ENCODE data around the gene SLC17A2.

SLC17A2 gene

GRCh38 chr6:25898289-25898977 is 32.1 kb downstream of the SLC17A2 start:
- Histone ChIP-seq H3K36me3 (replicated peaks) (no peaks in the 10 kb centered on the region), H3K4me3 (no peak overlapping the region), H3K9me3 (no peaks in the 10 kb centered on the region), H3K27me3 (ENCODE audit: low read depth) (no peaks in the 10 kb centered on the region), H3K4me1 (0 out of 2 replicates have a peak, but pooled peaks cover 4% of the 10 kb centered on the region)
- in situ Hi-C loops (cut with MboI; ENCODE audit: low sequenced_read_pairs) = no loop called here
- no peak for DNase-seq (ENCODE audit: low spot score in 2 of 2)

DNA sequence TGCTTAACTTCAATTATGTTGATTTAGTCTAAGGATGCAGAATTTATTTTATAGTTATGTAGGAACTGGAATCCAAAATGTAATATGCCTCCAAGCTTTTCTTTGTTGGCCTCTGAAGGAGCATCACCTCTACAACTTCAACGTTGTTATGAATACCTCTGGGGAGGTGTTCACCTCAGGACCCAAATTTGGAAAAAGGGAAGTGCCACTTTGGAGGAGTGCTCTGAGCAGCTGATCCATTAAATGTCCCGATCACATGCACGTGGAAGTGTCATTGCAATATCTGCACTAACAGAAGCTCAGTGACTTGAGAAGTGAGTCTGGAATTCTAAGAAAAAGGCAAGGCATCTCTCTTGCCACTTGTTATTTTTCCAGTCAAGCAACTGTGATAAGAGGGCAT is 34.2 kb downstream of the SLC17A2 start:
- Histone ChIP-seq H3K36me3 (replicated peaks) (no peaks in the 10 kb centered on the region), H3K4me1 (0 out of 2 replicates have a peak, but pooled peaks cover 4% of the 10 kb centered on the region), H3K9me3 (no peaks in the 10 kb centered on the region), H3K4me3 (no peak overlapping the region), H3K27me3 (ENCODE audit: low read depth) (no peaks in the 10 kb centered on the region)
- no peak for DNase-seq (ENCODE audit: low spot score in 2 of 2)
- in situ Hi-C loops (cut with MboI; ENCODE audit: low sequenced_read_pairs) = no loop called here

DNA sequence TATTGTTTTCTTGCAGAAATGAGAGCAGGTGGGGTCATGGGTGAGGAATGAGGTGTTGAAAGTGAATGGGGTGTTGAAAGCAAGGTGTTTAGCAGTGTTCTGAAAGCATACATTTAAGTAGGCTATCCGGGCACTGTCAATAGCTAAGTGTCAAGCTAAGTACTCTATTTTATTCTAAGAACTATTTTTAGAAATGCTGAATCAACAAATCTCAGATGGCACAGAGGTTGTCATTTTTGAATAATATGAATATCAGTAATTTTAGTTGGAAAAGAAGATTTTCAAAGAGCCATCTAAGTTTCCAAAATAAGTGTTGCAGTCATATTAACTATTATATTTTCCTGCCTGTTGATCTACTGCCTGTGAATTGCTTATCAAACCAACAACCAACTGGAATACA is 34.7 kb downstream of the SLC17A2 start:
- Histone ChIP-seq H3K36me3 (replicated peaks) (no peaks in the 10 kb centered on the region), H3K4me3 (no peak overlapping the region), H3K4me1 (0 out of 2 replicates have a peak, but pooled peaks cover 4% of the 10 kb centered on the region), H3K9me3 (no peaks in the 10 kb centered on the region), H3K27me3 (ENCODE audit: low read depth) (no peaks in the 10 kb centered on the region)
- no peak for DNase-seq (ENCODE audit: low spot score in 2 of 2)
- in situ Hi-C loops (cut with MboI; ENCODE audit: low sequenced_read_pairs) = no loop called here

- in situ Hi-C loops (cut with MboI; ENCODE audit: low sequenced_read_pairs) = no loop called here
- H3K4me1 ChIP-seq = no peaks in the 10 kb centered on the region
- no peaks in the 10 kb centered on the region for H3K36me3 ChIP-seq (replicated peaks)
- no peak for DNase-seq (ENCODE audit: low spot score in 2 of 2)
- H3K27me3 ChIP-seq (ENCODE audit: low read depth) = no peaks in the 10 kb centered on the region
- H3K9me3 ChIP-seq = no peaks in the 10 kb centered on the region
- H3K4me3 ChIP-seq = no peak overlapping the region
Observed at GRCh38 chr6:25893778-25894177, 36.7 kb downstream of the SLC17A2 start.

GRCh38 chr6:25892877-25893276 is 37.6 kb downstream of the SLC17A2 start:
- Histone ChIP-seq H3K27me3 (ENCODE audit: low read depth) (no peaks in the 10 kb centered on the region), H3K4me3 (no peak overlapping the region), H3K4me1 (no peaks in the 10 kb centered on the region), H3K36me3 (replicated peaks) (no peaks in the 10 kb centered on the region), H3K9me3 (no peaks in the 10 kb centered on the region)
- no peak for DNase-seq (ENCODE audit: low spot score in 2 of 2)
- in situ Hi-C loops (cut with MboI; ENCODE audit: low sequenced_read_pairs) = no loop called here

- H3K9me3 ChIP-seq = no peaks in the 10 kb centered on the region
- H3K27me3 ChIP-seq (ENCODE audit: low read depth) = no peaks in the 10 kb centered on the region
- peak; percentile 53 to 65 for DNase-seq (ENCODE audit: low spot score in 2 of 2)
- H3K4me3 ChIP-seq = no peak overlapping the region
- in situ Hi-C loops (cut with MboI; ENCODE audit: low sequenced_read_pairs) = no loop called here
- H3K4me1 ChIP-seq = no peaks in the 10 kb centered on the region
- H3K36me3 ChIP-seq (replicated peaks) = no peaks in the 10 kb centered on the region
Observed at GRCh38 chr6:25889877-25890853, 40.3 kb downstream of the SLC17A2 start.

GRCh38 chr6:25888626-25889025 is 41.9 kb downstream of the SLC17A2 start:
- no peaks in the 10 kb centered on the region; the same call in 1 of the 2 replicates for H3K9me3 ChIP-seq
- in situ Hi-C loops (cut with MboI; ENCODE audit: low sequenced_read_pairs) = no loop called here
- DNase-seq (ENCODE audit: low spot score in 2 of 2) = no peak
- H3K4me1 ChIP-seq = no peaks in the 10 kb centered on the region
- H3K27me3 ChIP-seq (ENCODE audit: low read depth) = no peaks in the 10 kb centered on the region
- H3K36me3 ChIP-seq (replicated peaks) = no peaks in the 10 kb centered on the region
- no peak overlapping the region for H3K4me3 ChIP-seq

- Histone ChIP-seq H3K4me3 (no peak overlapping the region), H3K9me3 (no peaks in the 10 kb centered on the region; the same call in 1 of the 2 replicates), H3K4me1 (no peaks in the 10 kb centered on the region), H3K27me3 (ENCODE audit: low read depth) (no peaks in the 10 kb centered on the region), H3K36me3 (replicated peaks) (no peaks in the 10 kb centered on the region)
- no peak for DNase-seq (ENCODE audit: low spot score in 2 of 2)
- in situ Hi-C loops (cut with MboI; ENCODE audit: low sequenced_read_pairs) = no loop called here
Observed at GRCh38 chr6:25886066-25886465, 44.4 kb downstream of the SLC17A2 start.

DNA sequence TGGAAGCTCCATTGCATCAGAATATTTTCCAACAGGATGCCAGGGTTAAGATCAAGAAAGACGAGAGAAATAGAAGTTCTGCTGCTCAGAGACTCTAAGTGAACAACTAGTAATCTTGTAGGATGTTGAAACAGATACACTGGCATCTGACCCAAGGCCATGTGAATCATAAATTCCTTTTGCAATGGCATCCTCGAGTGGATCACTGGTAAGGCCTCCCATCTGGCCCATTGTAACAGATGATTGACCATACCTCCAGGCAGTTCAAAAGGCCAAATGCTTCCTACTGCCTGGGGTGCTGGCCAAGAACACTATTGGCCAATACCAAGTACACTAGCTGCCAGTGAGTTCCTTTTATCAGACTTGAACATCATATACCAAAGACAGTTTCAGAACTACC is 46.5 kb downstream of the SLC17A2 start:
- Histone ChIP-seq H3K4me3 (no peak overlapping the region), H3K9me3 (no peaks in the 10 kb centered on the region; the same call in 1 of the 2 replicates), H3K4me1 (no peaks in the 10 kb centered on the region), H3K27me3 (ENCODE audit: low read depth) (no peaks in the 10 kb centered on the region), H3K36me3 (replicated peaks) (no peaks in the 10 kb centered on the region)
- in situ Hi-C loops (cut with MboI; ENCODE audit: low sequenced_read_pairs) = no loop called here
- no peak for DNase-seq (ENCODE audit: low spot score in 2 of 2)

GRCh38 chr6:25883536-25883935 is 47.0 kb downstream of the SLC17A2 start:
- Histone ChIP-seq H3K9me3 (no peaks in the 10 kb centered on the region; the same call in 1 of the 2 replicates), H3K36me3 (replicated peaks) (no peaks in the 10 kb centered on the region), H3K27me3 (ENCODE audit: low read depth) (no peaks in the 10 kb centered on the region), H3K4me1 (no peaks in the 10 kb centered on the region), H3K4me3 (no peak overlapping the region)
- in situ Hi-C loops (cut with MboI; ENCODE audit: low sequenced_read_pairs) = no loop called here
- no peak for DNase-seq (ENCODE audit: low spot score in 2 of 2)

- no peaks in the 10 kb centered on the region for H3K27me3 ChIP-seq (ENCODE audit: low read depth)
- H3K4me1 ChIP-seq = no peaks in the 10 kb centered on the region
- H3K36me3 ChIP-seq (replicated peaks) = no peaks in the 10 kb centered on the region
- H3K9me3 ChIP-seq = no peaks in the 10 kb centered on the region; the same call in 1 of the 2 replicates
- H3K4me3 ChIP-seq = no peak overlapping the region
- in situ Hi-C loops (cut with MboI; ENCODE audit: low sequenced_read_pairs) = no loop called here
- no peak for DNase-seq (ENCODE audit: low spot score in 2 of 2)
Observed at GRCh38 chr6:25882051-25882496, 48.4 kb downstream of the SLC17A2 start.

DNA sequence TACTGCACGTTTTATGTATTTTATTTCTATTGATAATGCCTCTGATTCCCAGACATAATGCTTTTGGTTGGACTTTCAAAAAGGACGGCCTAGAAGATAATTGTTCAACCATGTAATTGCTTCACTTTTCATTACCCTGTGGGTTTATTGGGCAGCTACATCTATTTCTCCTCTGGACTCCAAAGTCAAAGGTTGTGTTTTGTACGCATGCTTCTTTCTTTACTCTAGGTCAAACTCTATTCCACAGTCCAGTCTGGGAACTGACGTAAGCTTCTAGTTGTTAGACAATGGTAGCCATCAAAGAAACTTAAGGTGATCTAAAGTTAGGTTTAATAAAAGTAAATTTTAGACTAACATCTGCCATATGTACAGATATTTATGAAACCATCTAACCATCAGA is 49.9 kb downstream of the SLC17A2 start:
- in situ Hi-C loops (cut with MboI; ENCODE audit: low sequenced_read_pairs) = no loop called here
- Histone ChIP-seq H3K4me3 (no peak overlapping the region), H3K27me3 (ENCODE audit: low read depth) (no peaks in the 10 kb centered on the region), H3K36me3 (replicated peaks) (no peaks in the 10 kb centered on the region), H3K9me3 (no peaks in the 10 kb centered on the region; the same call in 1 of the 2 replicates), H3K4me1 (no peaks in the 10 kb centered on the region)
- no peak for DNase-seq (ENCODE audit: low spot score in 2 of 2)

- in situ Hi-C loops (cut with MboI; ENCODE audit: low sequenced_read_pairs) = no loop called here
- Histone ChIP-seq H3K4me1 (no peaks in the 10 kb centered on the region), H3K9me3 (no peaks in the 10 kb centered on the region), H3K36me3 (replicated peaks) (no peaks in the 10 kb centered on the region), H3K27me3 (ENCODE audit: low read depth) (no peaks in the 10 kb centered on the region), H3K4me3 (no peak overlapping the region)
- DNase-seq (ENCODE audit: low spot score in 2 of 2) = no peak
Observed at GRCh38 chr6:25878721-25879322, 51.7 kb downstream of the SLC17A2 start.
